DOHH2 (cell line): ENCODE measurements around the gene ITPR1.

ENCODE experiments used
- H3F3A ChIP-seq: fragments of 200-600 bp; sonication (generic), shearing (Covaris generic); 2 replicates; pipeline ENCODE4 v1.6.0; 2016; ENCODE audit warnings: antibody characterized with exemption, mild to moderate bottlenecking; ENCODE audit not compliant: control insufficient read depth, insufficient read depth
- H3K27ac ChIP-seq: fragments of 200-600 bp; sonication (generic); 2 replicates; pipeline ENCODE4 v1.5.1; 2014; ENCODE audit warnings: low read depth, mild to moderate bottlenecking, low read length, moderate library complexity
- H3K27me3 ChIP-seq: fragments of 200-600 bp; sonication (generic); 2 replicates; pipeline ENCODE4 v1.6.1; 2014; ENCODE audit warnings: mild to moderate bottlenecking, low read length, mixed read lengths; ENCODE audit not compliant: control insufficient read depth
- H3K36me3 ChIP-seq: fragments of 200-600 bp; sonication (generic); 2 replicates; pipeline ENCODE4 v1.6.1; 2014; ENCODE audit warnings: mild to moderate bottlenecking, low read length, moderate library complexity, mixed read lengths; ENCODE audit not compliant: control insufficient read depth
- H3K4me1 ChIP-seq: fragments of 200-600 bp; sonication (generic); 2 replicates; pipeline ENCODE4 v1.6.1; 2014; ENCODE audit warnings: mild to moderate bottlenecking, low read length, mixed read lengths; ENCODE audit not compliant: control insufficient read depth
- H3K4me2 ChIP-seq: fragments of 200-600 bp; sonication (generic); 2 replicates; pipeline ENCODE4 v1.6.0; 2014; ENCODE audit warnings: mild to moderate bottlenecking, low read length, moderate library complexity
- H3K4me3 ChIP-seq: fragments of 200-600 bp; sonication (generic); 2 replicates; pipeline ENCODE4 v1.5.1; 2014; ENCODE audit warnings: mild to moderate bottlenecking, low read length, mixed read lengths
- H3K79me2 ChIP-seq: fragments of 200-600 bp; sonication (generic); 2 replicates; pipeline ENCODE4 v1.6.1; 2014; ENCODE audit warnings: mild to moderate bottlenecking, low read length, mixed read lengths; ENCODE audit not compliant: control insufficient read depth
- H3K9me2 ChIP-seq: fragments of 200-600 bp; sonication (generic); replicated peaks from 2 replicates; pipeline ENCODE4 v1.6.1; 2014; ENCODE audit warnings: mild to moderate bottlenecking, low read length, mixed read lengths; ENCODE audit not compliant: control insufficient read depth
- H3K9me3 ChIP-seq: fragments of 200-600 bp; sonication (generic); 2 replicates; pipeline ENCODE4 v1.6.1; 2014; ENCODE audit warnings: antibody characterized with exemption, low read length, mixed read lengths; ENCODE audit not compliant: control insufficient read depth, insufficient read depth
- H4K20me1 ChIP-seq: fragments of 200-600 bp; sonication (generic); 2 replicates; pipeline ENCODE4 v1.6.0; 2014; ENCODE audit warnings: low read depth, mild to moderate bottlenecking, antibody characterized with exemption, low read length, moderate library complexity; ENCODE audit not compliant: control insufficient read depth, insufficient read depth
- CTCF ChIP-seq: fragments of 200-600 bp; sonication (generic); IDR thresholded peaks from one replicate; pipeline ENCODE4 v1.5.1; 2014; ENCODE audit warnings: antibody characterized with exemption, mild to moderate bottlenecking, low read depth, low read length; ENCODE audit not compliant: poor library complexity, severe bottlenecking
- EZH2phosphoT487 ChIP-seq: fragments of 200-600 bp; sonication (generic); IDR thresholded peaks from 2 replicates; pipeline ENCODE4 v1.6.1; 2017; ENCODE audit warnings: borderline replicate concordance, mild to moderate bottlenecking, antibody characterized with exemption, low read length, moderate library complexity, mixed read lengths

ITPR1 gene

DNA sequence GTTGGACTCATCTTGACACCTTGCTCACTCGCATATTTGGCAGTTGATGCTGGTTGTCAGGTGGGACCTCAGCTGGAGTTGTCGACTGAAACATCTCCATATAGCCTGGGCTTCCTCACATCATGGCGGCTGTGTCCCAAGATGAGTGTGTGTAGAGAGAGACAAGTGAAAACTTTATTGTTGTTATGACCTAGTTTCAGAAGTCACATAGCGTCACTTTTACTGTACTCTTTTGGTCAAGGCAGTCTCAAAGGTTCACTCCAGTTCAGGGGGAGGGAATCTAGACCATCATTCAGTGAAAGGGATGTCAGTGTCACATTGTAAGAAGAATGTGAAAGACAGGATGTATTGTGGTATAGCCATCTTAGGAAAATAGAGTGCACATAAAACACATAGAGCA, 214.2 kb downstream of the ITPR1 start:
- Histone ChIP-seq H3K36me3 (peaks cover 37% of the 10 kb centered on the region), H3K27ac (no peak overlapping the region), H3K9me2 (no peaks in the 10 kb centered on the region), H3F3A (no peaks in the 10 kb centered on the region), H3K4me3 (no peak overlapping the region), H3K4me2 (no peak overlapping the region), H4K20me1 (no peaks in the 10 kb centered on the region), H3K27me3 (no peaks in the 10 kb centered on the region), H3K79me2 (no peaks in the 10 kb centered on the region), H3K4me1 (no peaks in the 10 kb centered on the region), H3K9me3 (no peaks in the 10 kb centered on the region)
- no peak for TF ChIP-seq EZH2phosphoT487

DNA sequence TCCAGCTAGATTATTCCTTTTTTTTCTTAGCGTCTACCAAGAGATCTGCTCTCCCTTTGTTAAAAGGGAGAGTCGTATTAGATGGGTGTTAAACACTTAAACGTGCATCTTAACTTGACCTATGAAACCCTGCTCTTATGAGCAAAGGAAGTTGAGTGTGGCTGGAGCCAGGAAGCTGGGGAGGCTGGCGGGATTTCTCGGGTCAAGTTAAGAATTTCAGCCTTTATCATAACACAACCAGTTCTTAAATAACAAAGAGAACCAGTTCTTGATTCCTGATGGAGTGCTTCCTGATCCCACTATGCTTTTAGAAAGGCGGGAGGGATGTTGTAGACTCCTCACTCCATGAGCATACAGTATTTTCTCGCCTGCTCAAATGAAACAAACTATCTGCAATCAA, 215.1 kb downstream of the ITPR1 start:
- H3F3A ChIP-seq, result no peaks in the 10 kb centered on the region
- no peaks in the 10 kb centered on the region for H3K79me2 ChIP-seq
- no peaks in the 10 kb centered on the region for H3K9me3 ChIP-seq
- H4K20me1 ChIP-seq, result no peaks in the 10 kb centered on the region
- TF ChIP-seq CTCF, result no peak
- TF ChIP-seq EZH2phosphoT487, result no peak
- H3K9me2 ChIP-seq, result no peaks in the 10 kb centered on the region
- H3K4me2 ChIP-seq, result no peak overlapping the region
- H3K4me3 ChIP-seq, result no peak overlapping the region
- H3K27ac ChIP-seq, result no peak overlapping the region
- peaks cover 32% of the 10 kb centered on the region for H3K36me3 ChIP-seq
- no peaks in the 10 kb centered on the region for H3K4me1 ChIP-seq
- no peaks in the 10 kb centered on the region for H3K27me3 ChIP-seq

GRCh38 chr3:4709341-4709740, 216.2 kb downstream of the ITPR1 start:
- Histone ChIP-seq H3K9me3 (no peaks in the 10 kb centered on the region), H3F3A (no peaks in the 10 kb centered on the region), H4K20me1 (no peaks in the 10 kb centered on the region), H3K4me2 (no peak overlapping the region), H3K36me3 (peaks cover 26% of the 10 kb centered on the region), H3K4me3 (no peak overlapping the region), H3K27ac (no peak overlapping the region), H3K79me2 (no peaks in the 10 kb centered on the region), H3K9me2 (no peaks in the 10 kb centered on the region), H3K27me3 (no peaks in the 10 kb centered on the region), H3K4me1 (no peaks in the 10 kb centered on the region)
- TF ChIP-seq EZH2phosphoT487 (no peak), CTCF (no peak)

DNA sequence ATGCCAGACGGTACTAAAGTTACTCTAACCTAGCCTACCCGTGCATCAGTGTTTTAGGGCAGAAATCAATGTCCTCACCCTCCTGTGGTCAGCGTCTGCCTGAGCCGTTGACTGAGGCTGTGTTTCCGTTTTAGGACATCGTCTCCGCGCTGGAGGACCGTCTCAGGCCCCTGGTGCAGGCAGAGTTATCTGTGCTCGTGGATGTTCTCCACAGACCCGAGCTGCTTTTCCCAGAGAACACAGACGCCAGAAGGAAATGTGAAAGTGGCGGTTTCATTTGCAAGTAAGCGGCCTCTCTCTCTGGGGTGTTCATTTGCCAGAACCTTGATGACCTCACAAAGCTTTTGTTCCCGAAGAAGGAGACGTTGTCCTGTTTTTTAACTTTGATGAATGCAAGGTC, 217.0 kb downstream of the ITPR1 start:
- Histone ChIP-seq H3K4me1 (no peaks in the 10 kb centered on the region), H3K4me3 (no peak overlapping the region), H4K20me1 (no peaks in the 10 kb centered on the region), H3K9me3 (no peaks in the 10 kb centered on the region), H3K27ac (no peak overlapping the region), H3K36me3 (peaks cover 30% of the 10 kb centered on the region), H3K4me2 (no peak overlapping the region), H3K27me3 (no peaks in the 10 kb centered on the region), H3F3A (no peaks in the 10 kb centered on the region), H3K79me2 (no peaks in the 10 kb centered on the region), H3K9me2 (no peaks in the 10 kb centered on the region)
- TF ChIP-seq EZH2phosphoT487 (no peak), CTCF (no peak)
